Mesendoderm (in vitro differentiated cells): Measurements from ENCODE around the gene MOCOS.

Source experiments
- DNase-seq: peaks from one replicate; pipeline ENCODE4 v3.0.0; 2013
- H2AK5ac ChIP-seq: 2 replicates; pipeline ENCODE4 v1.6.1; 2013; ENCODE audit warnings: low read length, inconsistent platforms
- H2BK120ac ChIP-seq: 2 replicates; pipeline ENCODE4 v1.6.1; 2013; ENCODE audit warnings: low read depth, mild to moderate bottlenecking, low read length, moderate library complexity, mixed read lengths
- H2BK15ac ChIP-seq: replicated peaks from 2 replicates; pipeline ENCODE4 v1.6.1; 2013; ENCODE audit warnings: low read depth, mild to moderate bottlenecking, moderate library complexity
- H2BK5ac ChIP-seq: 2 replicates; pipeline ENCODE4 v1.6.1; 2013; ENCODE audit warnings: low read length, inconsistent platforms
- H3K18ac ChIP-seq: 2 replicates; pipeline ENCODE4 v1.6.1; 2013; ENCODE audit warnings: mild to moderate bottlenecking, low read length, mixed read lengths
- H3K23ac ChIP-seq: one replicate; pipeline ENCODE4 v1.6.1; 2013; ENCODE audit warnings: low read length
- H3K27ac ChIP-seq: 2 replicates; pipeline ENCODE4 v1.5.1; 2013; ENCODE audit warnings: low read depth, mild to moderate bottlenecking, inconsistent platforms, low read length, moderate library complexity
- H3K27me3 ChIP-seq: 2 replicates; pipeline ENCODE4 v1.6.1; 2013; ENCODE audit warnings: low read length, control low read depth, mild to moderate bottlenecking, inconsistent platforms; ENCODE audit not compliant: insufficient read depth, poor library complexity
- H3K36me3 ChIP-seq: 2 replicates; pipeline ENCODE4 v1.6.1; 2013; ENCODE audit warnings: low read length, inconsistent platforms; ENCODE audit not compliant: control insufficient read depth, insufficient read depth
- H3K4ac ChIP-seq: one replicate; pipeline ENCODE4 v1.6.1; 2013; ENCODE audit warnings: low read depth, mild to moderate bottlenecking, low read length, moderate library complexity
- H3K4me1 ChIP-seq: 2 replicates; pipeline ENCODE4 v1.6.1; 2013; ENCODE audit warnings: low read depth, low read length, inconsistent platforms; ENCODE audit not compliant: control insufficient read depth
- H3K4me2 ChIP-seq: 2 replicates; pipeline ENCODE4 v1.6.1; 2013; ENCODE audit warnings: low read length
- H3K4me3 ChIP-seq: 2 replicates; pipeline ENCODE4 v1.5.1; 2013; ENCODE audit warnings: mild to moderate bottlenecking, low read length
- H3K56ac ChIP-seq: one replicate; pipeline ENCODE4 v1.6.1; 2013; ENCODE audit warnings: low read length
- H3K79me1 ChIP-seq: 2 replicates; pipeline ENCODE4 v1.6.1; 2013; ENCODE audit warnings: low read length, inconsistent platforms
- H3K79me2 ChIP-seq: 2 replicates; pipeline ENCODE4 v1.6.1; 2013; ENCODE audit warnings: mild to moderate bottlenecking, low read length; ENCODE audit not compliant: control insufficient read depth, insufficient read depth
- H3K9ac ChIP-seq: 2 replicates; pipeline ENCODE4 v1.6.1; 2013; ENCODE audit warnings: low read length, inconsistent platforms
- H4K5ac ChIP-seq: one replicate; pipeline ENCODE4 v1.6.1; 2013; ENCODE audit warnings: low read length
- H4K8ac ChIP-seq: one replicate; pipeline ENCODE4 v1.6.1; 2013; ENCODE audit warnings: low read depth, mild to moderate bottlenecking, control low read depth, low read length, moderate library complexity
- whole genome bisulfite sequencing: extraction: QIAGEN DNeasy Blood & Tissue Kit; methylation state at CpG from one replicate; pipeline ENCODE4 v1.1.7; 2013; ENCODE audit warnings: low lambda C conversion rate, missing lambda C conversion rate; ENCODE audit not compliant: insufficient coverage; ENCODE audit errors: extremely low coverage; 5-methylcytosine and 5-hydroxymethylcytosine counted together

MOCOS gene

GRCh38 chr18:36181441-36181840 is 5.9 kb upstream of the MOCOS start:
- Histone ChIP-seq H3K9ac (no peak overlapping the region), H3K79me1 (no peaks in the 10 kb centered on the region), H4K5ac (no peak overlapping the region), H3K56ac (no peak overlapping the region), H2AK5ac (no peak overlapping the region), H3K79me2 (no peaks in the 10 kb centered on the region), H2BK120ac (no peak overlapping the region), H3K4me3 (no peak overlapping the region), H2BK5ac (no peak overlapping the region), H2BK15ac (no peak overlapping the region), H3K4ac (no peak overlapping the region), H3K36me3 (no peaks in the 10 kb centered on the region), H3K4me1 (no peaks in the 10 kb centered on the region), H3K4me2 (no peak overlapping the region), H3K27me3 (no peaks in the 10 kb centered on the region), H3K27ac (no peak overlapping the region), H3K18ac (no peak overlapping the region), H4K8ac (no peak overlapping the region), H3K23ac (no peak overlapping the region)
- WGBS: no CpG with 5 or more reads among the region's 6 CpGs
- peak; percentile 64 for DNase-seq

- H2AK5ac ChIP-seq: no peak overlapping the region
- H4K8ac ChIP-seq: no peak overlapping the region
- H3K79me1 ChIP-seq: no peaks in the 10 kb centered on the region
- no peaks in the 10 kb centered on the region for H3K79me2 ChIP-seq
- no peak overlapping the region for H2BK5ac ChIP-seq
- H3K4me1 ChIP-seq: no peaks in the 10 kb centered on the region
- no peak overlapping the region for H3K27ac ChIP-seq
- H3K56ac ChIP-seq: no peak overlapping the region
- WGBS: no CpG with 5 or more reads among the region's 3 CpGs
- H3K4ac ChIP-seq: no peak overlapping the region
- no peaks in the 10 kb centered on the region for H3K36me3 ChIP-seq
- no peak overlapping the region for H3K4me2 ChIP-seq
- H3K9ac ChIP-seq: no peak overlapping the region
- no peak for DNase-seq
- no peak overlapping the region for H2BK15ac ChIP-seq
- H3K23ac ChIP-seq: no peak overlapping the region
- H3K18ac ChIP-seq: no peak overlapping the region
- no peak overlapping the region for H3K4me3 ChIP-seq
- H4K5ac ChIP-seq: no peak overlapping the region
- no peaks in the 10 kb centered on the region for H3K27me3 ChIP-seq
- H2BK120ac ChIP-seq: no peak overlapping the region
Observed at GRCh38 chr18:36181898-36182506, 5.3 kb upstream of the MOCOS start.

GRCh38 chr18:36183033-36183432 is 4.3 kb upstream of the MOCOS start:
- no peak overlapping the region for H3K4ac ChIP-seq
- no peak overlapping the region for H3K56ac ChIP-seq
- H2BK5ac ChIP-seq: no peak overlapping the region
- H3K4me2 ChIP-seq: no peak overlapping the region
- DNase-seq: no peak
- no peaks in the 10 kb centered on the region for H3K4me1 ChIP-seq
- no peak overlapping the region for H3K18ac ChIP-seq
- H3K27me3 ChIP-seq: no peaks in the 10 kb centered on the region
- H3K79me2 ChIP-seq: no peaks in the 10 kb centered on the region
- H3K9ac ChIP-seq: no peak overlapping the region
- no peak overlapping the region for H3K4me3 ChIP-seq
- H3K79me1 ChIP-seq: no peaks in the 10 kb centered on the region
- no peak overlapping the region for H2AK5ac ChIP-seq
- no peak overlapping the region for H4K5ac ChIP-seq
- no peak overlapping the region for H2BK120ac ChIP-seq
- no peak overlapping the region for H2BK15ac ChIP-seq
- H3K36me3 ChIP-seq: no peaks in the 10 kb centered on the region
- H4K8ac ChIP-seq: no peak overlapping the region
- WGBS: no CpG with 5 or more reads among the region's 6 CpGs
- no peak overlapping the region for H3K27ac ChIP-seq
- H3K23ac ChIP-seq: no peak overlapping the region

GRCh38 chr18:36183987-36184386 is 3.3 kb upstream of the MOCOS start:
- Histone ChIP-seq H2AK5ac (no peak overlapping the region), H3K79me2 (no peaks in the 10 kb centered on the region), H4K8ac (no peak overlapping the region), H3K4ac (no peak overlapping the region), H3K79me1 (no peaks in the 10 kb centered on the region), H3K36me3 (no peaks in the 10 kb centered on the region), H3K4me3 (no peak overlapping the region), H3K23ac (no peak overlapping the region), H3K27ac (no peak overlapping the region), H4K5ac (no peak overlapping the region), H3K9ac (no peak overlapping the region), H3K27me3 (no peaks in the 10 kb centered on the region), H2BK120ac (no peak overlapping the region), H3K18ac (no peak overlapping the region), H3K56ac (no peak overlapping the region), H3K4me1 (peaks cover 3% of the 10 kb centered on the region), H3K4me2 (no peak overlapping the region), H2BK5ac (no peak overlapping the region), H2BK15ac (no peak overlapping the region)
- DNase-seq: no peak
- no CpG with 5 or more reads among the region's 2 CpGs for WGBS

- no peak for DNase-seq
- Histone ChIP-seq H2BK15ac (no peak overlapping the region), H3K27ac (no peak overlapping the region), H3K4me3 (no peak overlapping the region), H3K36me3 (no peaks in the 10 kb centered on the region), H3K9ac (no peak overlapping the region), H4K8ac (no peak overlapping the region), H4K5ac (no peak overlapping the region), H2BK5ac (no peak overlapping the region), H3K23ac (no peak overlapping the region), H3K79me1 (no peaks in the 10 kb centered on the region), H3K4me2 (no peak overlapping the region), H3K4me1 (peaks cover 3% of the 10 kb centered on the region), H3K56ac (no peak overlapping the region), H3K4ac (no peak overlapping the region), H2AK5ac (no peak overlapping the region), H3K18ac (no peak overlapping the region), H3K79me2 (no peaks in the 10 kb centered on the region), H2BK120ac (no peak overlapping the region), H3K27me3 (no peaks in the 10 kb centered on the region)
- WGBS: no CpG with 5 or more reads among the region's 3 CpGs
Observed at GRCh38 chr18:36185157-36185556, 2.1 kb upstream of the MOCOS start.

- H3K56ac ChIP-seq: no peak overlapping the region
- H3K18ac ChIP-seq: no peak overlapping the region
- H3K27ac ChIP-seq: no peak overlapping the region
- H3K4me1 ChIP-seq: peaks cover 3% of the 10 kb centered on the region
- H4K5ac ChIP-seq: no peak overlapping the region
- H3K36me3 ChIP-seq: no peaks in the 10 kb centered on the region
- H4K8ac ChIP-seq: no peak overlapping the region
- H2BK15ac ChIP-seq: no peak overlapping the region
- no peak overlapping the region for H2BK5ac ChIP-seq
- no peak overlapping the region for H3K4me2 ChIP-seq
- no CpG with 5 or more reads among the region's 18 CpGs for WGBS
- no peak overlapping the region for H3K4ac ChIP-seq
- H3K9ac ChIP-seq: no peak overlapping the region
- H3K23ac ChIP-seq: no peak overlapping the region
- no peaks in the 10 kb centered on the region for H3K79me1 ChIP-seq
- H3K27me3 ChIP-seq: no peaks in the 10 kb centered on the region
- no peak for DNase-seq
- H2AK5ac ChIP-seq: no peak overlapping the region
- no peak overlapping the region for H2BK120ac ChIP-seq
- H3K79me2 ChIP-seq: no peaks in the 10 kb centered on the region
- no peak overlapping the region for H3K4me3 ChIP-seq
Observed at GRCh38 chr18:36185901-36186460, 1.3 kb upstream of the MOCOS start.
